A673 (cell line): ENCODE data around the gene OR2T34.

ENCODE experiments used
- CTCF ChIP-seq: fragments of 300-800, 200-600 bp; sonication (generic); conservative IDR thresholded peaks from 2 replicates; pipeline ENCODE4 v1.5.1; 2017; ENCODE audit warnings: low read depth, mild to moderate bottlenecking, antibody characterized with exemption, low read length, moderate library complexity, mixed read lengths
- EZH2 ChIP-seq: fragments of 200-600 bp; sonication (generic); IDR thresholded peaks from 2 replicates; pipeline ENCODE4 v1.6.1; 2017; ENCODE audit warnings: borderline replicate concordance, low read depth, mild to moderate bottlenecking, mixed read lengths, antibody characterized with exemption, low read length; ENCODE audit not compliant: poor library complexity, severe bottlenecking

GRCh38 chr1:248610301-248610700, 35.7 kb upstream of the OR2T34 start:
- TF ChIP-seq CTCF (no peak), EZH2 (no peak)
